ENCODE data around the gene OLA1. TPM values are rescaled to one million over a fixed set of nuclear protein-coding genes. Genes with fewer than 3 reads are reported as not detected.

The OLA1 gene
- total RNA-seq, 2 experiments from 2014 or later: 71.6 to 73.1 TPM

- ChIA-PET CTCF (no interaction called here), POLR2A (no interaction called here)
- H3K4me3 Mint-ChIP-seq: no peak overlapping the region
- DNase-seq (no peak), ATAC-seq (no peak)
- H3K9me3 Mint-ChIP-seq (ENCODE audit: insufficient read depth): no peaks in the 10 kb centered on the region
- no peaks in the 10 kb centered on the region for H3K27me3 Mint-ChIP-seq (ENCODE audit: low read depth)
- H3K36me3 Mint-ChIP-seq (ENCODE audit: low read depth): peaks cover 32% of the 10 kb centered on the region
- no peak overlapping the region for H3K27ac Mint-ChIP-seq
- no peaks in the 10 kb centered on the region for H3K4me1 Mint-ChIP-seq (ENCODE audit: low read depth)
Observed at GRCh38 chr2:174223388-174223787, 24.9 kb downstream of the OLA1 start.

- Mint-ChIP-seq H3K27ac (no peak overlapping the region), H3K9me3 (ENCODE audit: insufficient read depth) (no peaks in the 10 kb centered on the region), H3K27me3 (ENCODE audit: low read depth) (no peaks in the 10 kb centered on the region), H3K4me1 (ENCODE audit: low read depth) (no peaks in the 10 kb centered on the region), H3K36me3 (ENCODE audit: low read depth) (peaks cover 26% of the 10 kb centered on the region), H3K4me3 (no peak overlapping the region)
- ChIA-PET POLR2A (interaction anchor here (1.3 kb wide), 1 partner anchor 27 kb away, joined by 3 read pairs; the partner anchor contains the start of gene OLA1), CTCF (no interaction called here)
- ATAC-seq (no peak), DNase-seq (no peak)
Observed at GRCh38 chr2:174222154-174222553, 26.2 kb downstream of the OLA1 start.

GRCh38 chr2:174219321-174219720 is 29.0 kb downstream of the OLA1 start:
- no peaks in the 10 kb centered on the region for H3K9me3 Mint-ChIP-seq (ENCODE audit: insufficient read depth)
- H3K27me3 Mint-ChIP-seq (ENCODE audit: low read depth): no peaks in the 10 kb centered on the region
- POLR2A ChIA-PET: no interaction called here
- ATAC-seq (no peak), DNase-seq (no peak)
- no peak overlapping the region for H3K4me3 Mint-ChIP-seq
- H3K36me3 Mint-ChIP-seq (ENCODE audit: low read depth): peaks cover 12% of the 10 kb centered on the region
- no peaks in the 10 kb centered on the region for H3K4me1 Mint-ChIP-seq (ENCODE audit: low read depth)
- H3K27ac Mint-ChIP-seq: no peak overlapping the region
- CTCF ChIA-PET: no interaction called here

GRCh38 chr2:174218773-174219172 is 29.6 kb downstream of the OLA1 start:
- Mint-ChIP-seq H3K9me3 (ENCODE audit: insufficient read depth) (no peaks in the 10 kb centered on the region), H3K4me3 (no peak overlapping the region), H3K4me1 (ENCODE audit: low read depth) (no peaks in the 10 kb centered on the region), H3K36me3 (ENCODE audit: low read depth) (peaks cover 11% of the 10 kb centered on the region), H3K27me3 (ENCODE audit: low read depth) (no peaks in the 10 kb centered on the region), H3K27ac (no peak overlapping the region)
- POLR2A ChIA-PET: no interaction called here
- CTCF ChIA-PET: no interaction called here
- ATAC-seq (no peak), DNase-seq (no peak)

GRCh38 chr2:174217869-174218268 is 30.5 kb downstream of the OLA1 start:
- ChIA-PET CTCF (no interaction called here), POLR2A (interaction anchor here (0.6 kb wide), 1 partner anchor 42 kb away, joined by 3 read pairs; no protein-coding TSS in a partner anchor)
- peaks cover 8% of the 10 kb centered on the region for H3K36me3 Mint-ChIP-seq (ENCODE audit: low read depth)
- no peaks in the 10 kb centered on the region for H3K27me3 Mint-ChIP-seq (ENCODE audit: low read depth)
- no peak for ATAC-seq
- no peak overlapping the region for H3K27ac Mint-ChIP-seq
- no peak for DNase-seq
- no peaks in the 10 kb centered on the region for H3K4me1 Mint-ChIP-seq (ENCODE audit: low read depth)
- no peaks in the 10 kb centered on the region for H3K9me3 Mint-ChIP-seq (ENCODE audit: insufficient read depth)
- no peak overlapping the region for H3K4me3 Mint-ChIP-seq

- Mint-ChIP-seq H3K4me3 (no peak overlapping the region), H3K27ac (no peak overlapping the region), H3K36me3 (ENCODE audit: low read depth) (no peaks in the 10 kb centered on the region), H3K27me3 (ENCODE audit: low read depth) (no peaks in the 10 kb centered on the region), H3K4me1 (ENCODE audit: low read depth) (no peaks in the 10 kb centered on the region), H3K9me3 (ENCODE audit: insufficient read depth) (no peaks in the 10 kb centered on the region)
- DNase-seq: no peak
- no peak for ATAC-seq
- CTCF ChIA-PET: no interaction called here
- POLR2A ChIA-PET: no interaction called here
Observed at GRCh38 chr2:174211954-174212353, 36.4 kb downstream of the OLA1 start.

GRCh38 chr2:174210862-174211261 is 37.5 kb downstream of the OLA1 start:
- H3K4me1 Mint-ChIP-seq (ENCODE audit: low read depth): no peaks in the 10 kb centered on the region
- H3K4me3 Mint-ChIP-seq: no peak overlapping the region
- H3K9me3 Mint-ChIP-seq (ENCODE audit: insufficient read depth): no peaks in the 10 kb centered on the region
- peaks cover under 1% of the 10 kb centered on the region for H3K36me3 Mint-ChIP-seq (ENCODE audit: low read depth)
- DNase-seq: no peak
- no peak overlapping the region for H3K27ac Mint-ChIP-seq
- ATAC-seq: no peak
- POLR2A ChIA-PET: no interaction called here
- no peaks in the 10 kb centered on the region for H3K27me3 Mint-ChIP-seq (ENCODE audit: low read depth)
- CTCF ChIA-PET: no interaction called here

GRCh38 chr2:174209325-174209724 is 39.0 kb downstream of the OLA1 start:
- ChIA-PET POLR2A (interaction anchor here (0.6 to 1.1 kb wide), 2 partner anchors 16 kb away, joined by 3 read pairs; no protein-coding TSS in a partner anchor), CTCF (no interaction called here)
- Mint-ChIP-seq H3K36me3 (ENCODE audit: low read depth) (peaks cover 5% of the 10 kb centered on the region), H3K9me3 (ENCODE audit: insufficient read depth) (no peaks in the 10 kb centered on the region), H3K27ac (no peak overlapping the region), H3K4me3 (no peak overlapping the region), H3K27me3 (ENCODE audit: low read depth) (no peaks in the 10 kb centered on the region), H3K4me1 (ENCODE audit: low read depth) (no peaks in the 10 kb centered on the region)
- DNase-seq (no peak), ATAC-seq (no peak)

GRCh38 chr2:174208026-174208425 is 40.3 kb downstream of the OLA1 start:
- Mint-ChIP-seq H3K4me1 (ENCODE audit: low read depth) (no peaks in the 10 kb centered on the region), H3K36me3 (ENCODE audit: low read depth) (peaks cover 5% of the 10 kb centered on the region), H3K4me3 (no peak overlapping the region), H3K27ac (no peak overlapping the region), H3K9me3 (ENCODE audit: insufficient read depth) (no peaks in the 10 kb centered on the region), H3K27me3 (ENCODE audit: low read depth) (no peaks in the 10 kb centered on the region)
- ATAC-seq (no peak), DNase-seq (no peak)
- POLR2A ChIA-PET: no interaction called here
- CTCF ChIA-PET: no interaction called here

GRCh38 chr2:174205562-174205961 is 42.8 kb downstream of the OLA1 start:
- no peak for ATAC-seq
- ChIA-PET POLR2A (no interaction called here), CTCF (no interaction called here)
- DNase-seq: no peak
- Mint-ChIP-seq H3K27me3 (ENCODE audit: low read depth) (no peaks in the 10 kb centered on the region), H3K36me3 (ENCODE audit: low read depth) (peaks cover 5% of the 10 kb centered on the region), H3K9me3 (ENCODE audit: insufficient read depth) (no peaks in the 10 kb centered on the region), H3K4me1 (ENCODE audit: low read depth) (no peaks in the 10 kb centered on the region), H3K4me3 (no peak overlapping the region), H3K27ac (no peak overlapping the region)

GRCh38 chr2:174202188-174202587 is 46.1 kb downstream of the OLA1 start:
- DNase-seq (no peak), ATAC-seq (no peak)
- POLR2A ChIA-PET: no interaction called here

GRCh38 chr2:174198846-174199564 is 49.3 kb downstream of the OLA1 start:
- no peaks in the 10 kb centered on the region for H3K27me3 Mint-ChIP-seq (ENCODE audit: low read depth)
- ChIA-PET POLR2A (no interaction called here), CTCF (no interaction called here)
- H3K36me3 Mint-ChIP-seq (ENCODE audit: low read depth): no peaks in the 10 kb centered on the region
- no peak overlapping the region for H3K4me3 Mint-ChIP-seq
- DNase-seq: no peak
- no peaks in the 10 kb centered on the region for H3K9me3 Mint-ChIP-seq (ENCODE audit: insufficient read depth)
- no peak overlapping the region for H3K27ac Mint-ChIP-seq
- H3K4me1 Mint-ChIP-seq (ENCODE audit: low read depth): no peaks in the 10 kb centered on the region
- no peak for ATAC-seq

More at GRCh38 chr2:174202188-174202587, 46.1 kb downstream of the OLA1 start:
- H3K27me3 Mint-ChIP-seq (ENCODE audit: low read depth): no peaks in the 10 kb centered on the region
- peaks cover 5% of the 10 kb centered on the region for H3K36me3 Mint-ChIP-seq (ENCODE audit: low read depth)
- CTCF ChIA-PET: no interaction called here
- no peaks in the 10 kb centered on the region for H3K9me3 Mint-ChIP-seq (ENCODE audit: insufficient read depth)
- no peak overlapping the region for H3K4me3 Mint-ChIP-seq
- H3K27ac Mint-ChIP-seq: no peak overlapping the region
- H3K4me1 Mint-ChIP-seq (ENCODE audit: low read depth): no peaks in the 10 kb centered on the region

- Mint-ChIP-seq H3K27me3 (ENCODE audit: low read depth) (no peaks in the 10 kb centered on the region), H3K4me1 (ENCODE audit: low read depth) (no peaks in the 10 kb centered on the region), H3K9me3 (ENCODE audit: insufficient read depth) (no peaks in the 10 kb centered on the region), H3K36me3 (ENCODE audit: low read depth) (no peaks in the 10 kb centered on the region), H3K27ac (no peak overlapping the region), H3K4me3 (no peak overlapping the region)
- ATAC-seq: no peak
- ChIA-PET CTCF (no interaction called here), POLR2A (no interaction called here)
- no peak for DNase-seq
Observed at GRCh38 chr2:174195253-174195652, 53.1 kb downstream of the OLA1 start.
